H54 (cell line): ENCODE measurements around the gene PDZD8.
A peak's percentile ranks its signal among the peaks of the same experiment; 100 is the strongest.
"Not testable (repeated sequence)": the region's sequence is repeated elsewhere in the genome, so short reads cannot be mapped to it uniquely, and the experiment has no call there.

Experiments used
- DNase-seq: peaks from one replicate; pipeline ENCODE4 v3.0.0; 2011; ENCODE audit warnings: low spot score, mixed read lengths; ENCODE audit not compliant: insufficient read length
- FAIRE-seq: peaks from 3 replicates; lab custom pipeline; 2011; peaks lifted over from hg19 to GRCh38; lab: Jason Lieb, UNC
- POLR2A ChIP-seq: IDR thresholded peaks from 2 replicates; pipeline ENCODE4 v1.6.1; 2011; ENCODE audit warnings: low read depth, mild to moderate bottlenecking, low read length

PDZD8 gene

DNA sequence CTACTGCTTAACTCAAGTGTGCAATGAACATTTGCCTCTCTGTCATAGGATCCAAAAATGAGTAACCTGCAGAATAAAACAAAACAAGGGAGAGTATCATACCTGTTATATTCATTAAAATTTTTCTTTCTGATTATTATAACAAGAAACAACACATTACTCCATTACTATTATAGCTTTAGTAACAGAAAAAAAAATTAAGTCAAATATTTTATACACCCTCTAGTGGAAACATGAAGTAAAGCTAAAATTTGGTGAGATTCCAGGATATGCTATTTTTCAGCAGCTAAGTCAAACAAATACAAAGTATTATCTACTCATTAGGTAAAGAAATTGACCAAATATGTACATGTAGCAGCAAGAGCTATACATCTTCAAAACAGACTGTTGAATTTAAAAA lies 56.3 kb downstream of the PDZD8 start:
- no peak for TF ChIP-seq POLR2A
- FAIRE-seq (no peak), DNase-seq (no peak)

DNA sequence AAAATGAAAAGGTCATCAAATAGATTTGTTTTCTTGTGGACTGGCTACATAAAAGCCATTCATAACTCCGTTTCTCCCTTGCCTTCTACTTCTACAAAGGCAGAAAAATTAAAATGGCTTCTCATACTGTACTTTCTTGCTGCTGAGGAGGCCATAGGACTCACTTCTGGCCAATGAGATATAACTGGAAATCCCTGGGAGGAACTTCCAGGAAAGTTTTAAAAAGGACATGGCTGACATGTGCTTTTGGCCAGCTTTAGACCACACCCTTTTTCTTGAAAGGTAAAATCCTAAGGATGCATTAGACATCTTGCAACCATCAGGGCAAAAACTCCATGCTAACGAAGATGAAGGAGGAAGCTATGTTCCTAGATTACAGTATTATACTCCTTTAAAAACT lies 58.5 kb downstream of the PDZD8 start:
- FAIRE-seq (peak; percentile 38), DNase-seq (no peak)
- no peak for TF ChIP-seq POLR2A

GRCh38 chr10:117313641-117314040 lies 61.6 kb downstream of the PDZD8 start:
- FAIRE-seq (no peak), DNase-seq (no peak)
- TF ChIP-seq POLR2A: no peak

DNA sequence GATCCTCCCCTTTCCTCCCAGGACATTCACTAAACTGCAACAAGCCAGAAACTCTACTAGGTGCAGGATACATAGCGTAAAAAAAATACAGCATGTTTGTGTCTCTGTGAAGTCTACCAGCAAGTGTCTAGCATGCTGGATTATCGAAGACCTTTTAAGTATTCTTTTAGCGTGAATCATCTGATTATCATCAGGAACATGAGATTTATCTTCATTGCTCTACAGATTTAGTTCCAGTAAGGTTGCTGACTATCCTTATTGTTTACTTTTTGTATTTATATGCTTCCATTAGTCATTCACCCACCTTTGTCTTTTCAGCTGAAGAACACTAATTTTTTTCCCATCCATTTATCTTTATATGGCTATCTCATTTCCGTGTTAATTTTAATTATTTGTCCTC lies 62.8 kb downstream of the PDZD8 start:
- DNase-seq (no peak), FAIRE-seq (no peak)
- TF ChIP-seq POLR2A: no peak

DNA sequence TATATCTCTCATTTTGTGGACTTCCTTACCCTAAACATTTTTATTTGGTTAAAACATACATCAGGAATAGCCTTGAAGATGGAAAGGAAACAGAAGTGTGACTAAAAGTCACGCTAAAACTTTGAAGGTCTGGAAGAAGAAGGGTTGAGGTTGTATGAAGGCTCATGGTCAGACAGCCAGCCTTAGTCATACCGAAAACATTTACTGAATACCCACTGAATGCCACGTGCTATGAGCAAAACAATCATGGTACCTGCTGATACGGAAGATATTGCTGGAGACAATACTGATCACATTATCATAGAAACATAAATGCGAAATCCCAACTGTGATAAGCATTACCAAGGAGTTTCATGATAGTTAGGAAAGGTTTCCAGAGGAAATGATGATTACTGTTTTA lies 64.0 kb downstream of the PDZD8 start:
- peak; percentile 58 for FAIRE-seq
- no peak for DNase-seq
- TF ChIP-seq POLR2A: no peak

- TF ChIP-seq POLR2A: no peak
- no peak for FAIRE-seq
- DNase-seq: no peak
Observed at GRCh38 chr10:117306674-117307073, 68.6 kb downstream of the PDZD8 start.

DNA sequence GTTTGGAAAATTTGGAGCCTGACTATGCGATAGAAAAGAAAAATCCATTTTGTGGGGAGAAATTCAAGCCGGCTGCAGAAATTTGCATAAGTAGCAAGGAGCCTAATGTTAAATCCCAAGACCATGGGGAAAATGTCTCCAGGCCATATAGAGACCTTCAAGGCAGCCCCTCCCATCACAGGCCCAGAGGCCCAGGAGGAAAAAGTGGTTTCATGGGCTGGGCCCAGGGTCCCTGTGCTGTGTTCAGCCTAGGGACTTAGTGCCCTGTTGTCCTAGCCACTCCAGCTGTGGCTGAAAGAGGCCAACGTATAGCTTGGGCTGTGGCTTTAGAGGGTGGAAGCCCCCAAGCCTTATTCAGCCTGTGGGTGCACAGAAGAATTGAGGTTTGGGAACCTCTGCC lies 71.8 kb downstream of the PDZD8 start:
- not testable (repeated sequence) for FAIRE-seq

GRCh38 chr10:117300671-117301070 lies 74.6 kb downstream of the PDZD8 start:
- FAIRE-seq: no peak
- no peak for TF ChIP-seq POLR2A
- DNase-seq: no peak

More for the DNA sequence above, 71.8 kb downstream of the PDZD8 start:
- DNase-seq: not testable (repeated sequence)

DNA sequence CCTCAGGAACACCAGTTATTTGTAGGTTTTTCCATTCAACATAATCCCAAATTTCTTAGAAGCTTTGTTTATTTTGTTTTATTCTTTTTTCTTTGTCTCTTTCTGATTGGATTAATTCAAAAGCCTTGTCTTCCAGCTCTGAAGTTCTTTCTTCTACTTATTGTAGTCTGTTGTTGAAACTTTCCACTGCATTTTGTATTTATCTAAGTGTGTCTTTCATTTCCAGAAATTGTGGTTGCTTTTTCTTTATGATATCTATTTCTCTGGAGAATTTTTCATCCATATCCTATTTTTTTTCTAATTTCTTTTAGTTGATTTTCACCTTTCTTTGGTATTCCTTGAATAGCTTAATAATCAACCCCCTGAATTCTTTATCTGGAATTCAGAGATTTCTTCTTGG lies 75.8 kb downstream of the PDZD8 start:
- no peak for FAIRE-seq
- DNase-seq: no peak
- no peak for TF ChIP-seq POLR2A

DNA sequence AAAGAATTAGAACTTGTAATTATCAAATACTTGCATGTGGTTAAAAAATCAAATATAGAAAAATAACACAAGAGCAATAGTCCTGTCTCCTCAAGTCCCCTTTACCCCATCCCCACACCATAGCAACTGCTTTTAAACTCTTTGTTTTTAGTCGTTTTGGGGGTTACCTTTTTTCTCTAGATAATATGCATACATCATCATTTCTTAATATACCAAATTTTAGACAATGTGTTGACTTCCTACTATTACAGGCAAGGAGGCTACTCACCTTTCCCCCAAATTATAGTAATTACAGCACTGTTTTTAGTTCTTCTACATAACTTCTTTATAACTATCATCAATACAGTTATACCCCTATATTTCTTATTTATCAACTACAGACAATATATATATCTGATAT lies 77.0 kb downstream of the PDZD8 start:
- TF ChIP-seq POLR2A: no peak
- DNase-seq (no peak), FAIRE-seq (no peak)

GRCh38 chr10:117294735-117295134 lies 80.5 kb downstream of the PDZD8 start:
- no peak for FAIRE-seq
- no peak for TF ChIP-seq POLR2A
- no peak for DNase-seq

DNA sequence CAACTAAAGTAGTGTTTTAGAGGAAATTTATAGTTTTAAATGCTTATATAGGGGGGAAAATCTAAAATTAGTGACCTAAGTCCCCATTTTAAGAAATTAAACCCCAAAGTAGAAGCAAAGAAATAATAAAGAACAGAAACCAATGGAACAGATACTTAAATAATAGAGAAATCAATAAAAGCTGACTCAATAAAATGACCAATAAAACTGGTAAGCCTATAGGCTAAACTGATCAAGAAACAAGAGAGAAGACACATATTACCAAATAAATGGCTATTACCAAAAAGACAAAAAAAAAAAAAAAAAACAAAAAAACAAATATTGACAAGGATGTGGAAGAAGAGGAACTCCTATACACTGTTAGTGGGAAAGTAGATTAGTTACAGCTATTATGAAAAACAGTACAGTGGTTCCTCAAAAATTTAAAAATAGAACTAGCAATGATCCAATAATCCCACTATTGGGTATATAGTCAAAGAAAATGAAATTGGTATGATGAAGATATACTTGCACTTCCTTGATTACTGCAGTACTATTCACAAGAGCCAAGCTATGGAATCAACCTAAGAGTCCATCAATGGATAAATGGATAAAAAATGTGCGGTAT lies 81.1 kb downstream of the PDZD8 start:
- DNase-seq (no peak), FAIRE-seq (no peak)
- TF ChIP-seq POLR2A: no peak

DNA sequence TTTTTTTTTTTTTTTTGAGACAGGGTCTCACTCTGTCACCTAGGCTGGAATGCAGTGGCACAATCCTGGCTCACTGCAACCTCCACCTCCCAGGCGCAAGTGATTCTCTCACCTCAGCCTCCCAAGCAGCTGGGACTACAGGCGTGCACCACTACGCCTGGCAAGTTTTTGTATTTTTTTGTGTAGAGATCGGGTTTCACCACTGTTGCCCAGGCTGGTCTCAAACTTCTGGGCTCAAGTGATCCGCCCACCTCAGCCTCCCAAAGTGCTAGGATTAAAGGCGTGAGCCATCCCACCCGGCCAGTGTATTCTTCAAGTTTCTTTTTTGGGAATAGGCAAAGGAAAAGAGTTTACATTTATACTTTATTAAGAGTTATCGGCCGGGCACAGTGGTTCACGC lies 84.4 kb downstream of the PDZD8 start:
- DNase-seq, FAIRE-seq: not testable (repeated sequence)

DNA sequence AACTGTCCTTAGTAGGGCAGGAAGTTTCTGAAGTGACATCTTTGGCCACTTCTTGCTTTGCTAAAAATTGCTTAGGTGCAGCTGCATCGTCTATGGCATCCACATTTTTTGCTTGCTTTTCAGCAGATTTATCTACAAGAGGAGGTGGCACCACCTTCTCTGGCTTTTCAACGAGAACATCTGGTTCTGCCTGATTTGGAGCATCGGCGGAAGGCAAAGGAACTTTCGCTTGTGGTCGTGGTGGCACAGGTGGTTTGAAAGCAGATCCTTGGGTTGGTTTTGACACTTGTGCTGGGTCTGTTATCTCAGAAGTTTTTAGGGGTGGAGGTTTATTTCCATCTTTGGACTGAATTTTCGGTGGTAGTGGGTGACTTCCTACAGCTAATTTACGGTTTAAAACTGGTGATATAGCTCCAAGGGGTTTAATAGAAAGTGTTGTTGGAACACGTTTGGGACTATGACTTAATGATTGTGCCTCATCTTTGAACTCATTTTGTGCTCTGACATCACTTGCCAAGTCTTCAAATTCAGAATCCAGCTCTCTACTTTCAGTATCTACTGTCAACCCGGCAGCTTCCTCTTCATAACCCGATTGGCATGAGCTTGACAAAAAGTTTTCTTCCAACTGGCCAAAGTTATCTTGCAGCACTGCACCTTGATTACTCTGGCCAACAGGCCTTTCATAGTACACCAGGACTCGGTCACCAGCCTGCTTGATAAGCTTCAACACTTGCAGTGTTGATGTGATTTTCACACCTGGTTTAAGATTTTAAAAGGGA lies 90.3 kb downstream of the PDZD8 start:
- DNase-seq: no peak
- TF ChIP-seq POLR2A: no peak
- no peak for FAIRE-seq

DNA sequence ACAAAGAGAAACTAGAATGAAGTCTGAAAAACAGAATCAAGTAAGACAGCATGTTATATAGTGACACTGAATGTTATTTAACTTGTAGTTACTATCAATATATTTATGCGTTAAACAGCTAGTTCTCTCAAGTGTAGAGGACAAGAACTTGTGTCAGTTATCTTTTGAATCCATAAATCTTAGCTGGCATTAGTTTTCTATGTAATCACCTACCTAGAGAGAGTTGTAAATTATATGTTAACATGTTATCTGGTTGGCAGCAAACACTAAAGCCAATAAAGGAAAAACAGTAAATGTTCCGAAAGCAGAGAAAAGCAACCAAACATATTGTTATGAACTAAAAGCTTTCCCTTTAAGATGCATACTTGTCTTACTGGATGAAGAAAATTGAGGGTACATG lies 97.6 kb downstream of the PDZD8 start:
- DNase-seq (no peak), FAIRE-seq (no peak)
- TF ChIP-seq POLR2A: no peak
